Prostate gland (tissue), 2 donors: ENCODE measurements around the gene ZNF45.

Experiments
- CTCF ChIP-seq, 4 experiments: fragments of 200-600 bp in 2 of 4; fragments of 450-650 bp in 2 of 4; sonication (generic) in 2 of 4; IDR thresholded peaks; 1 replicate in 3 of 4; 2 replicates in 1 of 4; pipeline ENCODE4 v1.5.1; 2016 to 2019; ENCODE audit warnings: antibody characterized with exemption in 4 of 4, mild to moderate bottlenecking in 2 of 4, moderate library complexity in 2 of 4
- POLR2AphosphoS5 ChIP-seq: sonication (generic); formaldehyde crosslinking; IDR thresholded peaks from one replicate; pipeline ENCODE4 v1.6.1; 2017; ENCODE audit warnings: antibody characterized with exemption

- TF ChIP-seq CTCF (IDR thresholded peaks at IDR 0.05), result no peak
- TF ChIP-seq POLR2AphosphoS5, result no peak
These were observed 762 bp downstream of the ZNF45 start for GRCh38 chr19:43934055-43934984.
